Measurements from ENCODE around the gene MIGA1. TPM values are rescaled to one million over a fixed set of nuclear protein-coding genes. Genes with fewer than 3 reads are reported as not detected.

MIGA1 gene
- total RNA-seq, 1 donor from 2014 or later, result 9.7 TPM

DNA sequence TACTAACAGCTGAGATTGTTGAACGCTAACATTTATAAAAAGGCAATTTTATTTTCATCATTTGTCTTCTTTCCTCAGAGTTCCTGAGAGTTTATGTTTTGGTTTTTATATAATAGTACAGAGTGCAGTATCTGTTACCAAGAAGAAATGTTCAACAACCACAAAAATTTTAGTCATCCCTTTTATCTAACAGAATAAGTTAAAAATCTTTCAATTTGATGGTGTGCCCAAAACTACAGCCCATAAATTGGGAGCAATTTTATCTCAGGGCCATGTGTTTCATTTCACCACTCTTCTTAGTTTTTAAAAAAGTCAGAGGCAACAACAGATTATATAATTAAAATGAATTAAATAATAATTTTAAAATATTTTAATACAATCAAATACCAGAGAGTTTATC lies 146.1 kb downstream of the MIGA1 start:
- DNase-seq (ENCODE audit: low read depth) (no peak), FAIRE-seq (no peak)
- no peaks in the 10 kb centered on the region for H3K36me3 ChIP-seq (ENCODE audit: control insufficient read depth, insufficient read depth, low read length)
- H3K4me3 ChIP-seq (ENCODE audit: low read depth, low read length), result no peak overlapping the region
- TF ChIP-seq, protein P1, sequence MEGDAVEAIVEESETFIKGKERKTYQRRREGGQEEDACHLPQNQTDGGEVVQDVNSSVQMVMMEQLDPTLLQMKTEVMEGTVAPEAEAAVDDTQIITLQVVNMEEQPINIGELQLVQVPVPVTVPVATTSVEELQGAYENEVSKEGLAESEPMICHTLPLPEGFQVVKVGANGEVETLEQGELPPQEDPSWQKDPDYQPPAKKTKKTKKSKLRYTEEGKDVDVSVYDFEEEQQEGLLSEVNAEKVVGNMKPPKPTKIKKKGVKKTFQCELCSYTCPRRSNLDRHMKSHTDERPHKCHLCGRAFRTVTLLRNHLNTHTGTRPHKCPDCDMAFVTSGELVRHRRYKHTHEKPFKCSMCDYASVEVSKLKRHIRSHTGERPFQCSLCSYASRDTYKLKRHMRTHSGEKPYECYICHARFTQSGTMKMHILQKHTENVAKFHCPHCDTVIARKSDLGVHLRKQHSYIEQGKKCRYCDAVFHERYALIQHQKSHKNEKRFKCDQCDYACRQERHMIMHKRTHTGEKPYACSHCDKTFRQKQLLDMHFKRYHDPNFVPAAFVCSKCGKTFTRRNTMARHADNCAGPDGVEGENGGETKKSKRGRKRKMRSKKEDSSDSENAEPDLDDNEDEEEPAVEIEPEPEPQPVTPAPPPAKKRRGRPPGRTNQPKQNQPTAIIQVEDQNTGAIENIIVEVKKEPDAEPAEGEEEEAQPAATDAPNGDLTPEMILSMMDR (IDR thresholded peaks at IDR 0.05; ENCODE audit: insufficient read depth, low read length, severe bottlenecking), result no peak
- no peaks in the 10 kb centered on the region for H3K27me3 ChIP-seq (ENCODE audit: control insufficient read depth, insufficient read depth, low read length)

DNA sequence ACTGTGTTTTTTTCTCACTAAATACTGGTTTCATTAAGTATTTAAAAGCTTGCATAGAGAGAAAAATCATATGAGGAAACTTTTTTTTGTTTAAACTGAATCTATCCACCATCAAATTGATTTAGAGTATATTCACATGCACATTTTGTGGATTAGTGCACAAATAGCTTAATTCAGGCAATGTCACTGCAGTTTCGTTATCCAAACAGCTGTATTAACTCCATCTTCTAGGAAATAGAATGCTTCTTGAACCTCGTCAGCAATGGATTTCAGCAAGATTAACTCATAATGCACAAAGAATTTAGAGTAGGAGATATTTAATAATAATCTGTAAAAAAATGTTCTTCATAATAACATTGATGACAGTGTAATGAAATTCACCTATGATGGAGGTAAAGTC lies 146.5 kb downstream of the MIGA1 start:
- TF ChIP-seq, protein P1 (IDR thresholded peaks at IDR 0.05; ENCODE audit: insufficient read depth, low read length, severe bottlenecking), result no peak
- H3K4me3 ChIP-seq (ENCODE audit: low read depth, low read length), result no peak overlapping the region
- no peak for FAIRE-seq
- no peaks in the 10 kb centered on the region for H3K36me3 ChIP-seq (ENCODE audit: control insufficient read depth, insufficient read depth, low read length)
- no peaks in the 10 kb centered on the region for H3K27me3 ChIP-seq (ENCODE audit: control insufficient read depth, insufficient read depth, low read length)
- DNase-seq (ENCODE audit: low read depth), result no peak

DNA sequence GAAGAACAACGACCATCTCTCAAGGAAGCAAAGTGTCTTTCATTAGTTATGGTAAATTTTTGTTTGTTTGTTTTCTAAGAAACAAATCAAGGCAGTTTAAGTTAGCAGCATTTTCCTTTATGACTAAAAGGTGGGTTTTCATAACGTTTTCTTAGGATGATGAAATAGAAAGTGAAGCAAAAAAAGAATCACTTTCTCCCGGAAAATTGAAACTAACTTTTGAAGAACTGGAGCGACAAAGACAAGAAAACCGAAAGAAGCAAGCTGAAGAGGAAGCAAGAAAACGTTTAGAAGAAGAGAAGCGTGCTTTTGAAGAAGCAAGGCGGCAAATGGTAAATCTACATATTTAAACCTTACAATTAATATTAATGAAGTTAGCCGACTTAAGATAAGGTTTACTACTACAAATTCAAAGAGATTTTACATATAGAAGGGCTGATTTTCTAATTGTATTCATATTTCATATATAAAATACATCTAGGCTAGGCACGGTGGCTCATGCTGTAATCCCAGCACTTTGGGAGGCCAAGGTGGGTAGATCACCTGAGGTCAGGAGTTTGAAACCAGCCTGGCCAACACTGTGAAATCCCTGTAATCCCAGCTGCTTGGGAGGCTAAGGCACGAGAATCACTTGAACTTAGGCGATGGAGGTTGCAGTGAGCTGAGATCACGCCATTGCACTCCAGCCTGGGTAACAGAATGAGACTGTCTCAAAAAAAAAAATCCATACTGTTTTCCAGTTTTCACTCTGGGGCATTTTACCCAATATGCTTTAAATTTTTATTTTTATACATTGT lies 147.3 kb downstream of the MIGA1 start:
- FAIRE-seq (no peak), DNase-seq (ENCODE audit: low read depth) (no peak)
- no peak overlapping the region for H3K4me3 ChIP-seq (ENCODE audit: low read depth, low read length)
- H3K27me3 ChIP-seq (ENCODE audit: control insufficient read depth, insufficient read depth, low read length), result no peaks in the 10 kb centered on the region
- H3K36me3 ChIP-seq (ENCODE audit: control insufficient read depth, insufficient read depth, low read length), result no peaks in the 10 kb centered on the region
- TF ChIP-seq, protein P1 (IDR thresholded peaks at IDR 0.05; ENCODE audit: insufficient read depth, low read length, severe bottlenecking), result no peak

DNA sequence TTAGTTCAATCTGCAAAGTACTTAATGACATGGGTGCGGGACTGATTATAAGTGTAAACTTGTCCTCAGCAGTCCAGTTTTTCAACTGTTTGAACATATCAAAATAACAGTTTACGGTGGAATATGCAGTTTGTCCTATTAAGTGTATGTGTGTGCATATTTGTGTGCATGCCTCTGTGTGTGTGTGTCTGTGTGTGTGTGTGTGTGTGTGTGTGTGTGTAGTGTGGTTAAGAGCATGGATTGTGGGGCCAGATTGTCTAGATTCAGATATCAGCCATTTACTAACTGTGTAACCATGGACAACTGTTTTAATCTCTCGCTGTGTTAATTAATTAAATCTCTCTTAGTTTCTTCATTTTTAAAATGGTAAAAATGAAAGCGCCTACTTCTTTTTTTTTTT lies 148.0 kb downstream of the MIGA1 start:
- TF ChIP-seq, protein P1 (IDR thresholded peaks at IDR 0.05; ENCODE audit: insufficient read depth, low read length, severe bottlenecking), result no peak
- H3K4me3 ChIP-seq (ENCODE audit: low read depth, low read length), result no peak overlapping the region
- DNase-seq (ENCODE audit: low read depth), result no peak
- no peaks in the 10 kb centered on the region for H3K36me3 ChIP-seq (ENCODE audit: control insufficient read depth, insufficient read depth, low read length)
- FAIRE-seq, result no peak
- H3K27me3 ChIP-seq (ENCODE audit: control insufficient read depth, insufficient read depth, low read length), result no peaks in the 10 kb centered on the region

Other genes with a start within 250 kb of the MIGA1 start
- gene ZZZ3, start 97.0 kb upstream of the MIGA1 start, total RNA-seq, result 64.3 and 69.2 TPM in 2 replicates
- gene USP33, start 19.8 kb upstream of the MIGA1 start, total RNA-seq, result 36.6 and 46.1 TPM in 2 replicates
- 0.26 and 0.51 TPM in 2 replicates for gene NEXN, start 109.0 kb downstream of the MIGA1 start, total RNA-seq
- 95.8 and 103 TPM in 2 replicates for gene FUBP1, start 199.4 kb downstream of the MIGA1 start, total RNA-seq
- 6.8 and 15.7 TPM in 2 replicates for gene DNAJB4, start 225.3 kb downstream of the MIGA1 start, total RNA-seq